GM13977 (cell line): ENCODE measurements around the gene CCDC167.

Source experiments
- DNase-seq: peaks from one replicate; pipeline ENCODE4 v3.0.0; 2012; ENCODE audit warnings: low spot score
- CTCF ChIP-seq: IDR thresholded peaks from 2 replicates; pipeline ENCODE4 v1.5.1; 2012; ENCODE audit warnings: mild to moderate bottlenecking, control low read depth; ENCODE audit not compliant: insufficient read depth; ENCODE audit errors: extremely low read depth, missing control alignments
- in situ Hi-C: fragments of 300-500 bp; cut with MboI; formaldehyde crosslinking; loops from one replicate; pipeline ENCODE4 v1.12.0; 2022; ENCODE audit warnings: low sequenced_read_pairs, low pct_unique_long_range_greater_than_20kb, mixed read lengths, inconsistent platforms; ENCODE audit not compliant: unreplicated experiment

Gene CCDC167

DNA sequence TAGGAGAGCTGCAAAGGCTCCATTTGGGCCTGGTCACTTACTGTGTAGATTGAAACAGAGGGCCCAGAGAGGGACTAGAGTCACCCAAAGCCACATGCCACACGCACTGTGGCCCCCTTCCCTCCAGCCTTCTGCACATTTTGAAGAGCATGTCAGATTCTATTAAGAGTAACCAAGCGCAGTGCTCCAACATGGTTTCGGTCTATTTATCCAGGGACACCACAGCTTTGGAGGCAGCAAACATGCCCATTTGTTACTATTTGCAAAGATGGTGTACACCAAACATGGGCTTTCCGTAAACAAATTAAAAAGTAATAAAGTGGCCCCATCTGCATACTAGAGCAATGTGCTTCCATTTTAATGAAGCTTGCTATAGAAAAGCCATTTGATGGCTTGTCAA, 43.7 kb upstream of the CCDC167 start:
- DNase-seq: no peak
- in situ Hi-C loops: no loop called here
- no peak for TF ChIP-seq CTCF

DNA sequence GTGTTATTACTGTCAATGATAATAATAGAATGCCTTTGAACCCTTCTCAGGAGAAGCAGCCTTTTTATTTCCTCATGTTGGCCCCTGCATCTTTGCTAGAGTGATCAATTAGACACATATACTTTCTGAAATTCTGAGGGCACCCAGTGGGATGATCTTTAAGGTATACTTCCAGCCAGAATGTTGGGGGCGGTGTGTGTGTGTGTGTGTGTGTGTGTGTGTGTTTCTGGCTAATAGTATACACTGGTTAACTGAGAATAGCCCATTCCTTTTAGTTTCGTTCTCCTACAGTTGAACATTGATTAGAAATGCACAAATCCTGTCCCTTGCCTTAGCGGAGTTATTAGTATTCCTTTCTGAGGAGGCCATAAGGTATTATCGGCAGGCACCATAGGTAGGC, 41.7 kb upstream of the CCDC167 start:
- TF ChIP-seq CTCF: no peak
- in situ Hi-C loops: no loop called here
- DNase-seq: no peak

DNA sequence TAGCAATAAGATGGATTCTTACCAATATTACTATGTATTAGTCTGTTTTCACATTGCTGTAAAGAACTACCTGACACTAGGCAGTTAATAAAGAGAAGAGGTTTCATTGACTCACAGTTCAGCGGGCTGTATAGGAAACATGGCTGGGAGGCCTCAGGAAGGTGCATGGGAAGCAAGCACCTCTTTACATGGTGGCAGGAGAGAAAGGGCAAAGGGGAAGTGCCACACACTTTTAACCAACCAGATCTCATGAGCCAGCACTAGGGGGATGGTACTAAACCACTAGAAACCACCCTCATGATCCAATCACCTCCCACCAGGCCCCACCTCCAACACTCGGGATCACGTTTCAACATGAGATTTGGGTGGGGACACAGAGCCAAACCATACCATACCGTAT, 40.7 kb upstream of the CCDC167 start:
- no peak for DNase-seq
- no peak for TF ChIP-seq CTCF
- in situ Hi-C loops: no loop called here

- no peak for TF ChIP-seq CTCF
- no peak for DNase-seq
- in situ Hi-C loops: no loop called here
Measured at GRCh38 chr6:37540029-37540352, 40.3 kb upstream of the CCDC167 start.

DNA sequence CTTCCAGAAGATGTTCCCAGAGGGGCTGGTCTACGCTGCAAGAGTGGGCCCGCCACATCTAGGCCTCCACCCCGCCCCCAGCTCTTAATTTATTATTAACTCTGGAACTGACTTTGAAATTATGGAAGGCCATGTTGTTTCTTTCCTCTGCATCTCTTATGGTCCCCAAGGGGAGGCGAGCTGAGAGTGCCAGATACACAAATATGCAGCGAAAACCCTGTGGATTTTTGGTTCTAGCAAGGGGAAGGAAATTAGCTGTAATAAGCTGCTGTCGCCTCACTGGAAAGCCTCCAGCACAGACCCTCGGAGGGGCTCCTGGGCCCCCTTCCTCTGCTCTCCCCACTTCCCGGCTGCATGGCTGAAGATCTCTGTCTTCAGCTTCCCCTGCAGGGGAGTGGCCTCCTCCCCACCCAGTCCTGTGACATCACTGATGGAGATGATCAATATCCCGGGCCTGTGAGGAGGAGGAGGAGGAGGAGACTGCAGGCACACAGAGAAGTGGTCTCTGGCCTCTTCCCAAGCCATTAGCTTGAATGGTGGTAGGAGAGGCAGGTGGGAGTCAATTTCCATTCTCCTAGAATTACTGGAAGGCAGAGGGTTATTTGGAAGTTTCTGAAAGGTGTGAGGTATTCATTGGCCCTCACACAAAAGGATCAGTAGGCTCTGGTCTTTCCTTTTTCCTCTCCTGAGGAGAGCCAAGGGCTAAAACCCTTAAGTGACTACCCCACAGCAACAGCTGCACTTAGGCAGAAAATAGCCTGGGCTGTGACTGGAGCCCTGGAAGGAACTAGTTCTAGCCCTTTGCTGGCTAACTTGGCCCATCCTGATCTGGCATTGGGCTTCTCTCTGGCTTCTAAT, 39.7 kb upstream of the CCDC167 start:
- no peak for TF ChIP-seq CTCF
- no peak for DNase-seq
- in situ Hi-C loops: no loop called here

- peak; percentile 58 for DNase-seq
- TF ChIP-seq CTCF: peak; percentile 71
- in situ Hi-C loops: no loop called here
Measured at GRCh38 chr6:37538107-37538506, 38.4 kb upstream of the CCDC167 start.
